ENCODE data around the gene SMAD6. TPM values are rescaled to one million over a fixed set of nuclear protein-coding genes. Genes with fewer than 3 reads are reported as not detected.

SMAD6 gene
- total RNA-seq, 1 experiment from 2014 or later: 8.9 TPM

- Mint-ChIP-seq H3K9me3 (ENCODE audit: unreplicated experiment) (no peaks in the 10 kb centered on the region), H3K4me3 (ENCODE audit: unreplicated experiment) (no peak overlapping the region), H3K4me1 (ENCODE audit: low read depth, unreplicated experiment) (no peaks in the 10 kb centered on the region), H3K36me3 (ENCODE audit: insufficient read depth, unreplicated experiment) (no peaks in the 10 kb centered on the region), H3K27me3 (ENCODE audit: insufficient read depth, unreplicated experiment) (no peaks in the 10 kb centered on the region), H3K27ac (ENCODE audit: unreplicated experiment) (no peak overlapping the region)
- POLR2A ChIA-PET: no interaction called here
- no peak for TF ChIP-seq CTCF (IDR thresholded peaks at IDR 0.05; ENCODE audit: insufficient read depth in 1 of 2, low read depth in 1 of 2, low read length in 1 of 2, severe bottlenecking in 1 of 2, unreplicated experiment in 1 of 2)
- H3K36me3 ChIP-seq (ENCODE audit: control insufficient read depth, insufficient read depth, low read length): no peaks in the 10 kb centered on the region; the same call in 1 of the 2 replicates
- no peaks in the 10 kb centered on the region for H3K4me1 ChIP-seq
- H3K9me3 ChIP-seq: no peaks in the 10 kb centered on the region
- intact Hi-C loops (cut with micrococcal nuclease; ENCODE audit: unreplicated experiment): no loop called here
- DNase-seq: no peak
- no TSS peak for BruUV-seq (replicated peaks)
- no peaks in the 10 kb centered on the region for H3K27me3 ChIP-seq (replicated peaks; ENCODE audit: control insufficient read depth, insufficient read depth, low read length)
- no peak overlapping the region for H3K4me3 ChIP-seq (ENCODE audit: low read depth, low read length)
- CTCF ChIA-PET: no interaction called here
Measured at GRCh38 chr15:66787489-66787871, 85.4 kb downstream of the SMAD6 start.

GRCh38 chr15:66788024-66788423 is 86.0 kb downstream of the SMAD6 start:
- H3K36me3 ChIP-seq (ENCODE audit: control insufficient read depth, insufficient read depth, low read length): no peaks in the 10 kb centered on the region; the same call in 1 of the 2 replicates
- no peak for DNase-seq
- Mint-ChIP-seq H3K9me3 (ENCODE audit: unreplicated experiment) (no peaks in the 10 kb centered on the region), H3K27ac (ENCODE audit: unreplicated experiment) (no peak overlapping the region), H3K4me3 (ENCODE audit: unreplicated experiment) (no peak overlapping the region), H3K27me3 (ENCODE audit: insufficient read depth, unreplicated experiment) (no peaks in the 10 kb centered on the region), H3K36me3 (ENCODE audit: insufficient read depth, unreplicated experiment) (no peaks in the 10 kb centered on the region), H3K4me1 (ENCODE audit: low read depth, unreplicated experiment) (no peaks in the 10 kb centered on the region)
- H3K9me3 ChIP-seq: no peaks in the 10 kb centered on the region
- no TSS peak for BruUV-seq (replicated peaks)
- POLR2A ChIA-PET: no interaction called here
- no peak for TF ChIP-seq CTCF (IDR thresholded peaks at IDR 0.05; ENCODE audit: insufficient read depth in 1 of 2, low read depth in 1 of 2, low read length in 1 of 2, severe bottlenecking in 1 of 2, unreplicated experiment in 1 of 2)
- intact Hi-C loops (cut with micrococcal nuclease; ENCODE audit: unreplicated experiment): loop anchor here (2.0 kb wide), 1 partner anchor 15 kb away; no protein-coding TSS in a partner anchor
- H3K4me3 ChIP-seq (ENCODE audit: low read depth, low read length): no peak overlapping the region
- H3K27me3 ChIP-seq (replicated peaks; ENCODE audit: control insufficient read depth, insufficient read depth, low read length): no peaks in the 10 kb centered on the region
- H3K4me1 ChIP-seq: no peaks in the 10 kb centered on the region
- CTCF ChIA-PET: interaction anchor here (1.2 to 2.5 kb wide), 2 partner anchors 64 to 169 kb away, joined by 5 to 29 read pairs; no protein-coding TSS in a partner anchor

GRCh38 chr15:66789029-66790025 is 87.3 kb downstream of the SMAD6 start:
- Mint-ChIP-seq H3K9me3 (ENCODE audit: unreplicated experiment) (no peaks in the 10 kb centered on the region), H3K27ac (ENCODE audit: unreplicated experiment) (no peak overlapping the region), H3K4me3 (ENCODE audit: unreplicated experiment) (no peak overlapping the region), H3K4me1 (ENCODE audit: low read depth, unreplicated experiment) (no peaks in the 10 kb centered on the region), H3K36me3 (ENCODE audit: insufficient read depth, unreplicated experiment) (no peaks in the 10 kb centered on the region), H3K27me3 (ENCODE audit: insufficient read depth, unreplicated experiment) (no peaks in the 10 kb centered on the region)
- Histone ChIP-seq H3K9me3 (no peaks in the 10 kb centered on the region), H3K36me3 (ENCODE audit: control insufficient read depth, insufficient read depth, low read length) (no peaks in the 10 kb centered on the region), H3K4me1 (no peaks in the 10 kb centered on the region), H3K27me3 (replicated peaks; ENCODE audit: control insufficient read depth, insufficient read depth, low read length) (no peaks in the 10 kb centered on the region), H3K4me3 (ENCODE audit: low read depth, low read length) (no peak overlapping the region)
- DNase-seq: no peak
- no TSS peak for BruUV-seq (replicated peaks)
- ChIA-PET POLR2A (no interaction called here), CTCF (interaction anchor here (0.6 to 2.5 kb wide), 4 partner anchors 14 to 171 kb away, joined by 3 to 29 read pairs (median 5); no protein-coding TSS in a partner anchor)
- peak in 1 of 2 experiments; percentile 49 for TF ChIP-seq CTCF (IDR thresholded peaks at IDR 0.05; ENCODE audit: insufficient read depth in 1 of 2, low read depth in 1 of 2, low read length in 1 of 2, severe bottlenecking in 1 of 2, unreplicated experiment in 1 of 2)
- intact Hi-C loops (cut with micrococcal nuclease; ENCODE audit: unreplicated experiment): loop anchor here (2.0 kb wide), 1 partner anchor 13 kb away; no protein-coding TSS in a partner anchor

Data from Caco-2 (cell line).